ENCODE data around the gene RBM15B.

The RBM15B gene

DNA sequence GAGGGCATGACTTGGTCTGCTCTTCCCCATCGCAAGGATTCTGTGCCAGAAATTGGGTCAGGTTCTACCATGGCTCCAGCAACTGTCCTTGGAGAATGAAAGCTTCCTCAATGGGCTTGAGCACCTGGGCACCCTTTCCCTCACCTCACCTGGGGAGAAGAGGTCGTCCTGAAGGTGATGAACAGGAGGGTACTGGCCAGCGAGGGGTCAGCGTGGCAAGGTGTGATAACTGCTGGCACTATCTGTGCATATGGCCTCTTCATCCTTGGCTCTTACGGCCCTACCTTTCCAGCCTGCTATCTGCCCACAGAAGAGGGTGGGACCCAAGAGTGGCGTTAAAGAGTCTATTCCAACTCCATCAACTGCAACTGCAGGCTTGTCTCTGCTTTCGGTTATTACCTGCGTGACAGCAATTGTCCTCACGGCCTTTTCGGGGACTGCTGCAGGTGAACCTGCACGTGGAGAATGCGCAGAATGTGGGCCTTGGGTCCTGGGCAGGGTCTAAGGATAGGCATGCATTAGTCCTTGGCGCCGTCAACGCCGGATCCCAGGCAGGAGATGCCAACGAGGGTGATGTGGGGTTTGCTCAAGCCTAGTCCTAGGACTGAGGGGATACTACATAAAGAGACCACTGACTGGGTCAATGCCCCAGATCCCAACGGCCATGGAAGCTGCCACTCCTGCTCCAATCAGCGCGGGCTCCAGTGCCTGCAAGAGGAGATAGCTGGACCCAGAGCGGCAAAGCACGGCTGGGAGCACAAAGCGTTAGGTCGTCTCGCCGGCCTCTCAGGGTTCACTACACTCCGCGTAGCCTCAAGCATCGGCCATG lies 625 bp upstream of the RBM15B start:
- H4K20me1 ChIP-seq, result peaks cover 72% of the 10 kb centered on the region
- peak overlapping the region; percentile 88 for H3K4me2 ChIP-seq
- H3K27ac ChIP-seq, result peak overlapping the region; percentile 98
- no peaks in the 10 kb centered on the region for H3K27me3 ChIP-seq
- H3K4me1 ChIP-seq, result peaks cover 86% of the 10 kb centered on the region
- H3K4me3 ChIP-seq, result peak overlapping the region; percentile 90
- TF ChIP-seq Cebpa-rat (IDR thresholded peaks at IDR 0.05), result no peak
- peak overlapping the region; percentile 99 for H3K9ac ChIP-seq
- H3K9me3 ChIP-seq, result no peaks in the 10 kb centered on the region
- H3K36me3 ChIP-seq, result peaks cover 62% of the 10 kb centered on the region

DNA sequence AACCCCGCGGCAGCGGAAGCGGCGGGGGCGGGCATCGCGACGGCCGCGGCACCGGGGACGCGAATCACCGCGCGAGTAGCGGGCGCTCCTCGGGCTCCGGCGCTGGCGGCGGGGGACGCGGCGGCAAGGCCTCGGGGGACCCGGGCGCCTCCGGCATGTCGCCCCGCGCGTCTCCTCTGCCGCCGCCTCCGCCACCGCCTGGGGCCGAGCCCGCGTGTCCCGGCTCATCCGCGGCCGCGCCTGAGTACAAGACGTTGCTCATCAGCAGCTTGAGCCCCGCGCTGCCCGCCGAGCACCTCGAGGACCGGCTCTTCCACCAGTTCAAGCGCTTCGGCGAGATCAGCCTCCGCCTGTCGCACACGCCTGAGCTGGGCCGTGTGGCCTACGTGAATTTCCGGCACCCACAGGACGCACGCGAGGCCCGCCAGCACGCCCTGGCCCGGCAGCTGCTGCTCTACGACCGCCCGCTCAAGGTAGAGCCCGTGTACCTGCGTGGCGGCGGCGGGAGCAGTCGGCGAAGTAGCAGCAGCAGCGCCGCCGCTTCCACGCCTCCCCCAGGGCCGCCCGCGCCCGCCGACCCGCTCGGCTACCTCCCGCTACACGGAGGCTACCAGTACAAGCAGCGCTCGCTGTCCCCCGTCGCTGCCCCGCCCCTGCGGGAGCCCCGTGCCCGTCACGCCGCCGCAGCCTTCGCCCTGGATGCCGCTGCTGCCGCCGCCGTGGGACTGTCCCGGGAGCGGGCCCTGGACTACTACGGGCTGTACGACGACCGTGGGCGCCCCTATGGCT lies 675 bp downstream of the RBM15B start:
- peaks cover 72% of the 10 kb centered on the region for H3K36me3 ChIP-seq
- peaks cover 85% of the 10 kb centered on the region for H3K4me1 ChIP-seq
- H3K27me3 ChIP-seq, result no peaks in the 10 kb centered on the region
- peak overlapping the region; percentile 99 for H3K9ac ChIP-seq
- H3K27ac ChIP-seq, result peak overlapping the region; percentile 98
- no peak for TF ChIP-seq Cebpa-rat (IDR thresholded peaks at IDR 0.05)
- H3K4me3 ChIP-seq, result peak overlapping the region; percentile 90
- H3K9me3 ChIP-seq, result no peaks in the 10 kb centered on the region
- peaks cover 81% of the 10 kb centered on the region for H4K20me1 ChIP-seq
- peak overlapping the region; percentile 96 for H3K4me2 ChIP-seq

DNA sequence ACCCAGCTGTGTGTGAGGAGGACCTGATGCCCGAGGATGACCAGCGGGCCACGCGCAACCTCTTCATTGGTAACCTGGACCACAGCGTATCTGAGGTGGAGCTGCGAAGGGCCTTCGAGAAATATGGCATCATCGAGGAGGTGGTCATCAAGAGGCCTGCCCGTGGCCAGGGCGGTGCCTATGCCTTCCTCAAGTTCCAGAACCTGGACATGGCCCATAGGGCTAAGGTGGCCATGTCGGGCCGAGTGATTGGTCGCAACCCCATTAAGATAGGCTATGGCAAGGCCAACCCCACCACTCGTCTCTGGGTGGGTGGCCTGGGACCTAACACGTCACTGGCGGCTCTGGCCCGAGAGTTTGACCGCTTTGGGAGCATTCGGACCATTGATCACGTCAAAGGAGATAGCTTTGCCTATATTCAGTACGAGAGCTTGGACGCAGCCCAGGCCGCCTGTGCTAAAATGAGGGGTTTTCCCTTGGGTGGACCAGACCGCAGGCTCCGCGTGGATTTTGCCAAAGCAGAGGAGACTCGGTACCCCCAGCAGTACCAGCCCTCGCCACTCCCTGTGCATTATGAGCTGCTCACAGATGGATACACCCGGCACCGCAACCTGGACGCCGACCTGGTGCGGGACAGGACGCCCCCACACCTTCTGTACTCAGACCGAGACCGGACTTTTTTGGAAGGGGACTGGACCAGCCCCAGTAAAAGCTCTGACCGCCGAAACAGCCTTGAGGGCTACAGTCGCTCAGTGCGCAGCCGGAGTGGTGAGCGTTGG lies 1.5 kb downstream of the RBM15B start:
- peaks cover 72% of the 10 kb centered on the region for H3K36me3 ChIP-seq
- peak overlapping the region; percentile 98 for H3K27ac ChIP-seq
- peak overlapping the region; percentile 90 for H3K4me3 ChIP-seq
- peaks cover 83% of the 10 kb centered on the region for H4K20me1 ChIP-seq
- H3K9ac ChIP-seq, result peak overlapping the region; percentile 99
- peaks cover 77% of the 10 kb centered on the region for H3K4me1 ChIP-seq
- H3K9me3 ChIP-seq, result no peaks in the 10 kb centered on the region
- H3K4me2 ChIP-seq, result peak overlapping the region; percentile 96
- no peaks in the 10 kb centered on the region for H3K27me3 ChIP-seq
- TF ChIP-seq Cebpa-rat (IDR thresholded peaks at IDR 0.05), result no peak

DNA sequence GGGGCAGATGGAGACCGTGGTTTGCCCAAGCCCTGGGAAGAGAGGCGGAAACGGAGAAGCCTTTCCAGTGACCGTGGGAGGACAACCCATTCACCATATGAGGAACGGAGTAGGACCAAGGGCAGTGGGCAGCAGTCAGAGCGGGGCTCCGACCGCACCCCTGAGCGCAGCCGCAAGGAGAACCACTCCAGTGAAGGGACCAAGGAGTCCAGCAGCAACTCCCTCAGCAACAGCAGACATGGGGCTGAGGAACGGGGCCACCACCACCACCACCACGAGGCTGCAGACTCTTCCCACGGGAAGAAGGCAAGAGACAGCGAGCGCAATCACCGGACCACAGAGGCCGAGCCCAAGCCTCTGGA lies 2.0 kb downstream of the RBM15B start:
- peaks cover 72% of the 10 kb centered on the region for H3K4me1 ChIP-seq
- peaks cover 83% of the 10 kb centered on the region for H4K20me1 ChIP-seq
- H3K4me2 ChIP-seq, result peak overlapping the region; percentile 96
- no peaks in the 10 kb centered on the region for H3K27me3 ChIP-seq
- no peaks in the 10 kb centered on the region for H3K9me3 ChIP-seq
- H3K4me3 ChIP-seq, result peak overlapping the region; percentile 90
- H3K27ac ChIP-seq, result no peak overlapping the region
- no peak for TF ChIP-seq Cebpa-rat (IDR thresholded peaks at IDR 0.05)
- peak overlapping the region; percentile 99; the same call in 1 of the 2 replicates for H3K9ac ChIP-seq
- H3K36me3 ChIP-seq, result peaks cover 72% of the 10 kb centered on the region

DNA sequence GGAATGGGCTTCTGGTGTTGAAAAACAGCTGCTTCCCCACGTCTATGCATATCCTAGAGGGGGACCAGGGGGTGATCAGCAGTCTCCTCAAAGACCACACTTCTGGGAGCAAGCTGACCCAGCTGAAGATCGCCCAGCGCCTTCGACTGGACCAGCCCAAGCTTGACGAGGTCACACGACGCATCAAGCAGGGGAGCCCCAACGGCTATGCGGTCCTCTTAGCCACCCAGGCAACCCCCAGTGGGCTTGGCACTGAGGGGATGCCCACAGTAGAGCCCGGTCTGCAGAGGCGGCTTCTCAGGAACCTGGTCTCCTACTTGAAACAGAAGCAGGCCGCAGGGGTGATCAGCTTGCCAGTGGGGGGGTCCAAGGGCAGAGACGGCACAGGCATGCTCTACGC lies 2.5 kb downstream of the RBM15B start:
- Histone ChIP-seq H3K9me3 (no peaks in the 10 kb centered on the region), H3K4me1 (peaks cover 67% of the 10 kb centered on the region), H3K36me3 (peaks cover 72% of the 10 kb centered on the region), H3K4me3 (no peak overlapping the region), H4K20me1 (peaks cover 83% of the 10 kb centered on the region), H3K9ac (peak overlapping the region; percentile 59; the same call in 1 of the 2 replicates), H3K4me2 (peak overlapping the region; percentile 96), H3K27me3 (no peaks in the 10 kb centered on the region), H3K27ac (no peak overlapping the region)
- TF ChIP-seq Cebpa-rat (IDR thresholded peaks at IDR 0.05), result no peak

DNA sequence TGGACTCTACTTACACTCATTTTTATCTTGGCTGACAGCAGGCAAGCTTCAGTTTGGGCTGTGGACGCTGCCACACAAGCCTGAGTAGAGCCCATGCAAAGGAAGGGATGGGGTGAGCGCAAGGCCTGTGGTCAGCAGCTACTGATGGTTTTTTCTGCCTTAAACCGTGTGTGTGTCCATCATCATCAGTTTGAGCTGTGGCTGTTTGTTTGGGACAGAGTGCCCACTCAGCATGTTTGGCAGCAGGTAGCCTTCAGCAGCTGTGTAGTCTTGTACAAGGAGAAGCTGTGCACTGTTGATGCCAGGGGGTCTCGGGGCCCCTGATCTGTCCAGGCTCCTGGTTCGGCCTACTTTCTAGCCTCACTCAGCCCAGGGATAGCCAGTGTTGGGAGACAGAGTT lies 3.5 kb downstream of the RBM15B start:
- no peak for TF ChIP-seq Cebpa-rat (IDR thresholded peaks at IDR 0.05)
- Histone ChIP-seq H3K4me2 (peak overlapping the region; percentile 96), H3K36me3 (peaks cover 75% of the 10 kb centered on the region), H3K27ac (no peak overlapping the region), H3K9ac (peak overlapping the region; percentile 59; the same call in 1 of the 2 replicates), H3K9me3 (no peaks in the 10 kb centered on the region), H3K4me3 (no peak overlapping the region), H3K4me1 (peaks cover 57% of the 10 kb centered on the region), H3K27me3 (no peaks in the 10 kb centered on the region), H4K20me1 (peaks cover 83% of the 10 kb centered on the region)

DNA sequence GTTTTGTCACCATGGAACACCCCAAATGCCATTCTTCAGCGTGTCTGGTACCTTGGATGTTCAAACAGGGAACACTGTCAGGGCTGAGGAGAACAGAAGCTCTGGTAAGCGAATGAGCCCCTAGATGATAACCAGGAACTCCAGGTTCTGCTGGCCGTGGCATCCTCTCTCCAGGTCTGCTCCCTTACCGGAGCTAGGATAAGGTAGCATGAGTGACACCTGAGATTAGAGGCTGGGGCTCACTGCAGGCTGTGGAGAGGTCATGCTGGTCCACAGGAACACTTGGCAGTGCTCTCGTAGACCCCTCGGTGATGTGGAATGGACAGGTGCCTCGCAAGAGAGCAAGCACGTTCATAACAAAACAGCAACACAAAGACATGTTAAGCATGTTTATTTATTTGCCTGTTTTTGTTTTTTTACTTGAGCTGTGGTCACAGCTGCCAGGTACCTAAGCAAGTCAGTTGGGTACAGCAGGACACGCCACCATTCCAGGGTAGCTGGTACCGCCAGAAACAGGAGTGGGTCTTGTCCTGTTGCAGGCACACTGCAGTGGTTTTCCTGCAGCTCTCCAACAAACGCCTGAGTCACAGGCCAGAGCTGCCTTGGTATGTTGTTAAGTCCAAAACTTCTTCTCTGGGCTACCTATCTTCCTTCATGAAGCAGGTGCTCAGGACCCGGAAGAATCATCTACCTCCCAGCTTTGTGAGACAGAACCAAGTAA lies 4.6 kb downstream of the RBM15B start:
- no peaks in the 10 kb centered on the region for H3K9me3 ChIP-seq
- H3K27me3 ChIP-seq, result no peaks in the 10 kb centered on the region
- no peak overlapping the region for H3K27ac ChIP-seq
- H3K4me1 ChIP-seq, result peaks cover 46% of the 10 kb centered on the region
- H3K4me3 ChIP-seq, result no peak overlapping the region
- TF ChIP-seq Cebpa-rat (IDR thresholded peaks at IDR 0.05), result no peak
- H3K4me2 ChIP-seq, result peak overlapping the region; percentile 96; the same call in 1 of the 2 replicates
- H3K36me3 ChIP-seq, result peaks cover 86% of the 10 kb centered on the region
- peak overlapping the region; percentile 31; the same call in 1 of the 2 replicates for H3K9ac ChIP-seq
- peaks cover 90% of the 10 kb centered on the region for H4K20me1 ChIP-seq

DNA sequence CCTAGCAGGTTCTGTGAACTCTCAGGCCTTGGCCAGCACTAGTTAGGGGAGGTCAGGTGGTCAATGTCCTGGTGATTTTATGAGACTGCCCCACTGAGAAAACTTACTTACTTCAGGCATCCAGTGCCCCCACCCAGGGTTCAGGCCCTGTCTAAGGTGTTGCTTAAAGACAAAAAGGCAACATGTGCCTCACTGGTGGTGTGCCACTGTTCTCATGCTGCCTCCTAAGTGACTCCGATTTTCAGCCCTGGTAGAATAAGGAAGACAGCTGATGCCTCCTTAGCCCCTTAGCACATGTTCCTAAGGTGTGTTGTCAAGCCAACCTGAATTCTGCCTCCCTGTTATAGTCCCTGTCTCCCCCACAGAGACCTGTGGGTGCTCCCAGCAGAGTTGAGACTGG lies 5.3 kb downstream of the RBM15B start:
- no peaks in the 10 kb centered on the region for H3K9me3 ChIP-seq
- no peaks in the 10 kb centered on the region for H3K27me3 ChIP-seq
- H3K9ac ChIP-seq, result peak overlapping the region; percentile 31; the same call in 1 of the 2 replicates
- H3K4me3 ChIP-seq, result no peak overlapping the region
- peaks cover 45% of the 10 kb centered on the region for H3K4me1 ChIP-seq
- H3K27ac ChIP-seq, result no peak overlapping the region
- 0 out of 2 replicates have a peak overlapping the region, but pooled peaks have one; percentile 96 for H3K4me2 ChIP-seq
- H4K20me1 ChIP-seq, result peaks cover 90% of the 10 kb centered on the region
- H3K36me3 ChIP-seq, result peaks cover 94% of the 10 kb centered on the region
- TF ChIP-seq Cebpa-rat (IDR thresholded peaks at IDR 0.05), result no peak

DNA sequence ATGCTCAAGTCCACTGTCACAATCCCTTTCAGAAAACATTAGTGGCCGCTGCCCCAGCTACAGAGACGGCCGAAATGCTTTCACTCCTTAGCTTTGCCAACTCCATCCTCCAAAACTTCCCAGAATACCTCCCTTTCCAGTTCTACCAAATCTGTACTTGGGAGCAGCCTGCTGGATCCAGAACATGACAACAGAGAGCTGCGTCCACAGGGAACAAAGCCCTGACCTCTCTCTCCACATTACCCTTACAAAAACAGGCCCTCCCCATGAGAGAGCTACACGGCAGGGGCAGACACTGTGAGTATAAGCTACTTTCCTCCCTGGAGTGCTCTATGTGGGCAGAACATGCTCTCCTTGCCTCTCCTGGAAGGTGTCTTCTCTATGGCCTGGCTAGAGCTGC lies 6.3 kb downstream of the RBM15B start:
- no peak for TF ChIP-seq Cebpa-rat (IDR thresholded peaks at IDR 0.05)
- H3K36me3 ChIP-seq, result peaks cover 98% of the 10 kb centered on the region
- H3K4me3 ChIP-seq, result no peak overlapping the region
- H3K4me2 ChIP-seq, result no peak overlapping the region
- no peak overlapping the region for H3K27ac ChIP-seq
- H4K20me1 ChIP-seq, result peaks cover 81% of the 10 kb centered on the region
- H3K27me3 ChIP-seq, result no peaks in the 10 kb centered on the region
- peaks cover 41% of the 10 kb centered on the region for H3K4me1 ChIP-seq
- no peak overlapping the region for H3K9ac ChIP-seq
- no peaks in the 10 kb centered on the region for H3K9me3 ChIP-seq
